HepG2 (cell line): ENCODE results near the gene CCSER1. TPM values are rescaled to one million over a fixed set of nuclear protein-coding genes. Genes with fewer than 3 reads are reported as not detected.

Source experiments
- JUN ChIP-seq: sonication (generic); formaldehyde crosslinking; IDR thresholded peaks from 2 replicates; pipeline ENCODE4 v1.4.0; 2020; ENCODE audit warnings: mild to moderate bottlenecking, missing genetic modification reagents
- ZNF564 ChIP-seq: sonication (generic); formaldehyde crosslinking; IDR thresholded peaks from 2 replicates; pipeline ENCODE4 v1.8.1; 2023; ENCODE audit warnings: mild to moderate bottlenecking, missing genetic modification reagents
- ZNF615 ChIP-seq: sonication (generic); formaldehyde crosslinking; IDR thresholded peaks from 2 replicates; pipeline ENCODE4 v1.5.0; 2020; ENCODE audit warnings: mild to moderate bottlenecking, missing genetic modification reagents, borderline replicate concordance
- ZSCAN12 ChIP-seq: sonication (generic); formaldehyde crosslinking; IDR thresholded peaks from 2 replicates; pipeline ENCODE4 v1.9.0; 2021; ENCODE audit warnings: mild to moderate bottlenecking, missing genetic modification reagents
- polyA plus RNA-seq, 8 experiments: library from polyadenylated mRNA; depleted of rRNA in 3 of 8; stranded (reverse) in 7 of 8; unstranded in 1 of 8; fragments of >200 nt; fragmentation: Illumina TruSeq in 4 of 8; extraction: Trizol in 4 of 8; gene quantifications; 2 replicates each; pipeline versions ENCODE4 v1.2.1 to v1.2.3, GENCODE V29; 2011 to 2016; ENCODE audit warnings: low read depth in 4 of 8, missing spikeins in 1 of 8, mixed read lengths in 1 of 8; ENCODE audit not compliant: insufficient read depth in 1 of 8
- total RNA-seq, 5 experiments: library from RNA; depleted of rRNA; stranded (reverse); fragments of >200 nt; fragmentation: Illumina TruSeq; extraction: Trizol; gene quantifications; 2 replicates each; pipeline ENCODE4 v1.2.3, GENCODE V29; 2016; ENCODE audit warnings: low read depth in 1 of 5
- TF ChIP-seq, protein P1 (sequence below), 2 experiments: sonication (generic) in 1 of 2; formaldehyde crosslinking in 1 of 2; IDR thresholded peaks; 2 replicates each; pipeline versions ENCODE4 v1.4.0 to v1.6.1; 2016 to 2020; ENCODE audit warnings: borderline replicate concordance in 1 of 2, low read depth in 1 of 2, mild to moderate bottlenecking in 1 of 2, missing genetic modification reagents in 1 of 2
- TF ChIP-seq, protein P2 (sequence below): sonication (generic); formaldehyde crosslinking; IDR thresholded peaks from 2 replicates; pipeline ENCODE4 v1.8.0; 2023; ENCODE audit warnings: mild to moderate bottlenecking, missing genetic modification reagents
- TF ChIP-seq, protein P3 (sequence below): sonication (generic); formaldehyde crosslinking; IDR thresholded peaks from 2 replicates; pipeline ENCODE4 v1.5.0; 2020; ENCODE audit warnings: missing genetic modification reagents
- TF ChIP-seq, protein P4 (sequence below): sonication (generic); formaldehyde crosslinking; IDR thresholded peaks from 2 replicates; pipeline ENCODE4 v1.4.0; 2020; ENCODE audit warnings: low read depth, missing genetic modification reagents

Gene CCSER1
- total and polyA plus RNA-seq, 2 of the 13 experiments (the other 11 are each of a cell fraction or from before 2014, with no cell fraction given): not detected

DNA sequence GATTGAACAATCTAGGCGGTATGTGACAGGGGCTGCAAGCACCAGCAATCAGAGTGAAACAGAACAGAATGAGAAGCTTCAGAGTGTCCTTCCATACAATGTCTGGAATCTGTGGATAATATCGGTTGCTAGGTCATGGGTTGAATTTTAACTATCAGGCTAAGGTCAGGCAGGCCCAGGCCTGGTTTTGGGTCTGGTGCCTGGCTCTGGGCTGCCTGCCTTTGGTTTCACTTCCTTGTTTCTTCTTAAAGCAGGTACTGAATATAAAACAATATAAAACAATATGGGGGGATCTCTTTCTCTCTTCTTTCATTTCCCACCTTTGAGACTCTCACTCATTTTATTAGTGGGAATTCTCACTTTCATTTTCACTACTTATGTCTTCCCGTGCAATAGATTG is 962.0 kb downstream of the CCSER1 start (continued):
- TF ChIP-seq, protein P1, sequence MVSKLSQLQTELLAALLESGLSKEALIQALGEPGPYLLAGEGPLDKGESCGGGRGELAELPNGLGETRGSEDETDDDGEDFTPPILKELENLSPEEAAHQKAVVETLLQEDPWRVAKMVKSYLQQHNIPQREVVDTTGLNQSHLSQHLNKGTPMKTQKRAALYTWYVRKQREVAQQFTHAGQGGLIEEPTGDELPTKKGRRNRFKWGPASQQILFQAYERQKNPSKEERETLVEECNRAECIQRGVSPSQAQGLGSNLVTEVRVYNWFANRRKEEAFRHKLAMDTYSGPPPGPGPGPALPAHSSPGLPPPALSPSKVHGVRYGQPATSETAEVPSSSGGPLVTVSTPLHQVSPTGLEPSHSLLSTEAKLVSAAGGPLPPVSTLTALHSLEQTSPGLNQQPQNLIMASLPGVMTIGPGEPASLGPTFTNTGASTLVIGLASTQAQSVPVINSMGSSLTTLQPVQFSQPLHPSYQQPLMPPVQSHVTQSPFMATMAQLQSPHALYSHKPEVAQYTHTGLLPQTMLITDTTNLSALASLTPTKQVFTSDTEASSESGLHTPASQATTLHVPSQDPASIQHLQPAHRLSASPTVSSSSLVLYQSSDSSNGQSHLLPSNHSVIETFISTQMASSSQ (IDR thresholded peaks at IDR 0.05; ENCODE audit: low read depth): no peak
- TF ChIP-seq, protein P1 (CRISPR knock-in tag; IDR thresholded peaks at IDR 0.05; ENCODE audit: borderline replicate concordance): no peak
- TF ChIP-seq ZSCAN12 (CRISPR knock-in tag): no peak
- TF ChIP-seq, protein P2, sequence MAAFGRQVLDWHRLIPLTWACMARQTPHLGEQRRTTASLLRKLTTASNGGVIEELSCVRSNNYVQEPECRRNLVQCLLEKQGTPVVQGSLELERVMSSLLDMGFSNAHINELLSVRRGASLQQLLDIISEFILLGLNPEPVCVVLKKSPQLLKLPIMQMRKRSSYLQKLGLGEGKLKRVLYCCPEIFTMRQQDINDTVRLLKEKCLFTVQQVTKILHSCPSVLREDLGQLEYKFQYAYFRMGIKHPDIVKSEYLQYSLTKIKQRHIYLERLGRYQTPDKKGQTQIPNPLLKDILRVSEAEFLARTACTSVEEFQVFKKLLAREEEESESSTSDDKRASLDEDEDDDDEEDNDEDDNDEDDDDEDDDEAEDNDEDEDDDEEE (CRISPR knock-in tag): no peak
- TF ChIP-seq JUN: no peak
- TF ChIP-seq, protein P3, sequence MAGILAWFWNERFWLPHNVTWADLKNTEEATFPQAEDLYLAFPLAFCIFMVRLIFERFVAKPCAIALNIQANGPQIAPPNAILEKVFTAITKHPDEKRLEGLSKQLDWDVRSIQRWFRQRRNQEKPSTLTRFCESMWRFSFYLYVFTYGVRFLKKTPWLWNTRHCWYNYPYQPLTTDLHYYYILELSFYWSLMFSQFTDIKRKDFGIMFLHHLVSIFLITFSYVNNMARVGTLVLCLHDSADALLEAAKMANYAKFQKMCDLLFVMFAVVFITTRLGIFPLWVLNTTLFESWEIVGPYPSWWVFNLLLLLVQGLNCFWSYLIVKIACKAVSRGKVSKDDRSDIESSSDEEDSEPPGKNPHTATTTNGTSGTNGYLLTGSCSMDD (CRISPR knock-in tag): no peak
- TF ChIP-seq, protein P4, sequence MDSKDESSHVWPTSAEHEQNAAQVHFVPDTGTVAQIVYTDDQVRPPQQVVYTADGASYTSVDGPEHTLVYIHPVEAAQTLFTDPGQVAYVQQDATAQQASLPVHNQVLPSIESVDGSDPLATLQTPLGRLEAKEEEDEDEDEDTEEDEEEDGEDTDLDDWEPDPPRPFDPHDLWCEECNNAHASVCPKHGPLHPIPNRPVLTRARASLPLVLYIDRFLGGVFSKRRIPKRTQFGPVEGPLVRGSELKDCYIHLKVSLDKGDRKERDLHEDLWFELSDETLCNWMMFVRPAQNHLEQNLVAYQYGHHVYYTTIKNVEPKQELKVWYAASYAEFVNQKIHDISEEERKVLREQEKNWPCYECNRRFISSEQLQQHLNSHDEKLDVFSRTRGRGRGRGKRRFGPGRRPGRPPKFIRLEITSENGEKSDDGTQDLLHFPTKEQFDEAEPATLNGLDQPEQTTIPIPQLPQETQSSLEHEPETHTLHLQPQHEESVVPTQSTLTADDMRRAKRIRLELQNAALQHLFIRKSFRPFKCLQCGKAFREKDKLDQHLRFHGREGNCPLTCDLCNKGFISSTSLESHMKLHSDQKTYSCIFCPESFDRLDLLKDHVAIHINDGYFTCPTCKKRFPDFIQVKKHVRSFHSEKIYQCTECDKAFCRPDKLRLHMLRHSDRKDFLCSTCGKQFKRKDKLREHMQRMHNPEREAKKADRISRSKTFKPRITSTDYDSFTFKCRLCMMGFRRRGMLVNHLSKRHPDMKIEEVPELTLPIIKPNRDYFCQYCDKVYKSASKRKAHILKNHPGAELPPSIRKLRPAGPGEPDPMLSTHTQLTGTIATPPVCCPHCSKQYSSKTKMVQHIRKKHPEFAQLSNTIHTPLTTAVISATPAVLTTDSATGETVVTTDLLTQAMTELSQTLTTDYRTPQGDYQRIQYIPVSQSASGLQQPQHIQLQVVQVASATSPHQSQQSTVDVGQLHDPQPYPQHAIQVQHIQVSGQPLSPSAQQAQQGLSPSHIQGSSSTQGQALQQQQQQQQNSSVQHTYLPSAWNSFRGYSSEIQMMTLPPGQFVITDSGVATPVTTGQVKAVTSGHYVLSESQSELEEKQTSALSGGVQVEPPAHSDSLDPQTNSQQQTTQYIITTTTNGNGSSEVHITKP (CRISPR knock-in tag): no peak
- no peak for TF ChIP-seq ZNF564
- TF ChIP-seq ZNF615 (CRISPR knock-in tag): no peak
